K562 (cell line): ENCODE results near the gene EFNA2. TPM values are rescaled to one million over a fixed set of nuclear protein-coding genes. Genes with fewer than 3 reads are reported as not detected.

Source experiments
- BRF2 ChIP-seq: IDR thresholded peaks from 3 replicates; pipeline ENCODE4 v1.6.1; 2011; ENCODE audit warnings: borderline replicate concordance, mild to moderate bottlenecking; ENCODE audit not compliant: insufficient read length, insufficient read depth
- CBX5 ChIP-seq: IDR thresholded peaks from 2 replicates; pipeline ENCODE4 v1.6.1; 2014; ENCODE audit warnings: low read depth, borderline replicate concordance
- CC2D1A ChIP-seq: fragments of 450-650 bp; IDR thresholded peaks from 2 replicates; pipeline ENCODE4 v1.6.1; 2017; ENCODE audit warnings: mild to moderate bottlenecking
- CREB3L1 ChIP-seq: fragments of 450-650 bp; IDR thresholded peaks from 2 replicates; pipeline ENCODE4 v1.6.1; 2014; ENCODE audit warnings: low read depth, mild to moderate bottlenecking, moderate library complexity, borderline replicate concordance
- CREM ChIP-seq: IDR thresholded peaks from 2 replicates; pipeline ENCODE4 v1.6.1; 2014; ENCODE audit warnings: antibody characterized with exemption, low read depth
- E2F4 ChIP-seq: sonication (generic); formaldehyde crosslinking; IDR thresholded peaks from 2 replicates; pipeline ENCODE4 v1.8.0; 2022; ENCODE audit warnings: mild to moderate bottlenecking, low read depth, missing genetic modification reagents
- EGR1 ChIP-seq: fragments of 450-650 bp; conservative IDR thresholded peaks from 2 replicates; pipeline ENCODE4 v1.6.1; 2017; ENCODE audit warnings: mild to moderate bottlenecking
- ELF4 ChIP-seq: fragments of 450-650 bp; formaldehyde crosslinking; IDR thresholded peaks from 2 replicates; pipeline ENCODE4 v1.4.0; 2022; ENCODE audit warnings: missing genetic modification characterization
- FOXM1 ChIP-seq, 2 experiments: fragments of 450-650 bp in 1 of 2; sonication (generic) in 1 of 2; formaldehyde crosslinking in 1 of 2; IDR thresholded peaks; 2 replicates each; pipeline versions ENCODE4 v1.6.1 to v1.9.0; 2017 to 2022; ENCODE audit warnings: low read depth in 2 of 2, mild to moderate bottlenecking in 2 of 2, missing genetic modification reagents in 1 of 2, moderate library complexity in 1 of 2
- NKRF ChIP-seq: fragments of 450-650 bp; IDR thresholded peaks from 2 replicates; pipeline ENCODE4 v1.6.1; 2016; ENCODE audit warnings: borderline replicate concordance
- NR2C1 ChIP-seq, 2 experiments: fragments of 450-650 bp; IDR thresholded peaks; 2 replicates each; pipeline ENCODE4 v1.6.1; 2017; ENCODE audit warnings: mild to moderate bottlenecking in 2 of 2, antibody characterized with exemption in 1 of 2, inconsistent platforms in 1 of 2, missing compliant biosample characterization in 1 of 2, missing genetic modification characterization in 1 of 2
- PBX2 ChIP-seq, 2 experiments: IDR thresholded peaks in 1 of 2; conservative IDR thresholded peaks in 1 of 2; 2 replicates each; pipeline ENCODE4 v1.6.1; 2016; ENCODE audit warnings: low read depth in 2 of 2, mild to moderate bottlenecking in 1 of 2, missing compliant biosample characterization in 1 of 2, missing genetic modification characterization in 1 of 2, moderate library complexity in 1 of 2
- PRMT5 ChIP-seq: sonication (generic); formaldehyde crosslinking; IDR thresholded peaks from 2 replicates; pipeline ENCODE4 v1.5.0; 2020; ENCODE audit warnings: missing genetic modification reagents
- PTTG1 ChIP-seq: fragments of 450-650 bp; IDR thresholded peaks from 2 replicates; pipeline ENCODE4 v1.6.1; 2016; ENCODE audit warnings: low read depth, mild to moderate bottlenecking, missing genetic modification characterization, missing compliant biosample characterization
- ZBTB17 ChIP-seq: fragments of 450-650 bp; formaldehyde crosslinking; IDR thresholded peaks from 2 replicates; pipeline ENCODE4 v1.4.0; 2020; ENCODE audit warnings: mild to moderate bottlenecking
- ZNF165 ChIP-seq: fragments of 250-450 bp; sonication (Bioruptor Pico); IDR thresholded peaks from 2 replicates; pipeline ENCODE4 v1.4.0; 2020; ENCODE audit warnings: borderline replicate concordance
- ZNF445 ChIP-seq: fragments of 250-450 bp; sonication (Bioruptor Pico); IDR thresholded peaks from 2 replicates; pipeline ENCODE4 v1.4.0; 2020; ENCODE audit warnings: low read depth, mild to moderate bottlenecking, moderate library complexity
- ZNF764 ChIP-seq: fragments of 250-450 bp; sonication (Bioruptor Pico); IDR thresholded peaks from 2 replicates; pipeline ENCODE4 v1.4.0; 2020; ENCODE audit warnings: low read depth, mild to moderate bottlenecking, moderate library complexity
- ZNF830 ChIP-seq: fragments of 250-450 bp; sonication (Bioruptor Pico); IDR thresholded peaks from 2 replicates; pipeline ENCODE4 v1.5.0; 2021; ENCODE audit warnings: mild to moderate bottlenecking
- polyA plus RNA-seq, 8 experiments: library from polyadenylated mRNA; depleted of rRNA in 4 of 8; stranded (reverse) in 5 of 8; unstranded in 3 of 8; fragments of >200 nt; fragmentation: Nextera tagmentation in 2 of 8; fragmentation: Illumina TruSeq in 1 of 8; extraction: Ambion mirVana in 2 of 8; extraction: Trizol in 1 of 8; gene quantifications; 2 replicates each; pipeline versions ENCODE4 v1.2.1 to v1.2.3, GENCODE V29; 2011 to 2014; ENCODE audit warnings: inconsistent platforms in 1 of 8, missing spikeins in 1 of 8
- total RNA-seq, 7 experiments: library from RNA; depleted of rRNA in 6 of 7; stranded (reverse); fragments of >200 nt in 6 of 7; fragmentation: Illumina TruSeq in 2 of 7; extraction: Trizol in 2 of 7; gene quantifications; 2 replicates each; pipeline versions ENCODE4 v1.2.1 to v1.2.3, GENCODE V29; 2011 to 2021; ENCODE audit warnings: low replicate concordance in 1 of 7

EFNA2 gene
- total and polyA plus RNA-seq, 9 of the 15 experiments (the other 6 are each of a cell fraction or from before 2014, with no cell fraction given), result 0.11 to 0.44 (median 0.15) TPM; not detected in 6

GRCh38 chr19:1279782-1280341 is 5.8 kb upstream of the EFNA2 start (continued):
- TF ChIP-seq PBX2 (CRISPR knock-in tag; IDR thresholded peaks at IDR 0.05; ENCODE audit: low read depth) (no peak), PBX2 (tag; conservative IDR thresholded peaks at IDR 0.05; ENCODE audit: low read depth) (0 out of 2 replicates have a peak, but pooled peaks have one; percentile 12), EGR1 (no peak), NR2C1 (IDR thresholded peaks at IDR 0.05) (no peak), NR2C1 (tag; IDR thresholded peaks at IDR 0.05) (no peak), ELF4 (CRISPR knock-in tag) (no peak), FOXM1 (IDR thresholded peaks at IDR 0.05; ENCODE audit: low read depth) (no peak), FOXM1 (CRISPR knock-in tag; IDR thresholded peaks at IDR 0.05; ENCODE audit: low read depth) (no peak), ZNF830 (CRISPR knock-in tag) (no peak), ZNF165 (CRISPR knock-in tag) (no peak), ZNF764 (CRISPR knock-in tag) (no peak), ZBTB17 (CRISPR knock-in tag) (no peak), CREB3L1 (no peak; the same call in 1 of the 2 replicates), E2F4 (no peak), CC2D1A (peak; percentile 58; the same call in 1 of the 2 replicates), CBX5 (no peak), PRMT5 (no peak), ZNF445 (CRISPR knock-in tag) (no peak), CREM (peak; percentile 38; the same call in 1 of the 2 replicates), BRF2 (no peak), NKRF (0 out of 2 replicates have a peak, but pooled peaks have one; percentile 56), PTTG1 (tag) (no peak)
